GM19099 (cell line): ENCODE results near the gene TTLL12.
A peak's percentile ranks its signal among the peaks of the same experiment; 100 is the strongest.

ENCODE experiments used
- POLR2A ChIP-seq: IDR thresholded peaks from 3 replicates; pipeline ENCODE4 v1.6.1; 2011; ENCODE audit warnings: low read depth; ENCODE audit not compliant: insufficient read length; ENCODE audit errors: extremely low read depth

Gene TTLL12

GRCh38 chr22:43159484-43160178, 27.3 kb downstream of the TTLL12 start:
- TF ChIP-seq POLR2A: no peak

GRCh38 chr22:43158778-43159483, 28.0 kb downstream of the TTLL12 start:
- no peak for TF ChIP-seq POLR2A

DNA sequence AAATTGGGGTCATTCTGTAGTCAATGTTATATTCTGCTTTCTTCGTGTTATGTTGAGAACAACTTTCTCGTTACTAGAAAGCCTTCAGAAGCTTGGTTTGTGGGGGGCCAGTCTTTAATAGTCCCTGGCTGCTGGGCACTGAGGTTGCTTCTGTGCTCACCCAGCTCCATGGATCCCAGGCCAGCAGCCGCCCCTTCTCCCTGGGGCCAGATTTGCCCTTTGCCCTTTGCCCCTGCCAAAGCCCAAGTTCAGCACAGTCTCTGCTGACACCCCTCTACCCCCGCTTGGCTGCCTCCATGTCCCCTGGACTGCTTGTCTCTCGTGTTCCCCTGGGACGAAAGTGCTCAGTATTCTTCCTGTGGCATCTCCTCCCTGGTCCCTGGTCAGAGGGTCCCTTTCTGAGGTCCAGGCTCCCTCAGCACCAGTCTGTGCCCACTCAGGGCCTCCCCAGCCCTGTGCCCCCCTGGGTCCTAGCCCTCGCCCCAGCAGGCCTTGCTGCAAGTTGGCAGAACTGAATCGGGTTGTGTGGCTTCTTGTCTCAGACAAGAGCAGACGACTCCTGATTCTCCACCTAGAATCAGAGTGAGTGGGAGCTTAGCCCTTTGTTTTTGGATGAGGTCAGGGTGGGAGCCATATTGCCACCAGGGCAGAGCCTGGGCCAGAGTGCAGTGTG, 28.9 kb downstream of the TTLL12 start:
- TF ChIP-seq POLR2A: no peak

DNA sequence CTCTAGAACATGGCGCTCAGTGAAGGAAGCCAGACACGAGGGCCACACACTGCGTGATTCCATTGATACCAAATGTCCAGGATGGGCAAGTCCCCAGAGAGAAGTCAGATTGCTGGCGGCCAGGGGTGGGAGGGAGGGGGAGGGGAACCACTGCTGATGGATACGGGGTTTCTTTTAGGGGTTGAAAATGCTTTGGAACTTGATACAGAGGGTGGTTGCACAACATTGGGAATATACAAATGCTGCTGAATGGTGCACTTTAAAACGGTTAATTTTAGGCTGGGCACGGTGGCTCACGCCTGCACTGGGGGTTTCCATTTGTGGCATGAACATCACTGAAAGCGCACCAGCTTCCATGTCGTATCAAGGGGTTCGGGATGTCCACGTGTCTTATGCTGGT, 30.5 kb downstream of the TTLL12 start:
- no peak for TF ChIP-seq POLR2A

- no peak for TF ChIP-seq POLR2A
These were observed 31.1 kb downstream of the TTLL12 start for GRCh38 chr22:43155789-43156188.

GRCh38 chr22:43154887-43155536, 31.9 kb downstream of the TTLL12 start:
- no peak for TF ChIP-seq POLR2A

- no peak for TF ChIP-seq POLR2A
These were observed 33.0 kb downstream of the TTLL12 start for GRCh38 chr22:43153899-43154298.

GRCh38 chr22:43152357-43153071, 34.4 kb downstream of the TTLL12 start:
- no peak for TF ChIP-seq POLR2A

GRCh38 chr22:43152003-43152356, 35.0 kb downstream of the TTLL12 start:
- TF ChIP-seq POLR2A: no peak

DNA sequence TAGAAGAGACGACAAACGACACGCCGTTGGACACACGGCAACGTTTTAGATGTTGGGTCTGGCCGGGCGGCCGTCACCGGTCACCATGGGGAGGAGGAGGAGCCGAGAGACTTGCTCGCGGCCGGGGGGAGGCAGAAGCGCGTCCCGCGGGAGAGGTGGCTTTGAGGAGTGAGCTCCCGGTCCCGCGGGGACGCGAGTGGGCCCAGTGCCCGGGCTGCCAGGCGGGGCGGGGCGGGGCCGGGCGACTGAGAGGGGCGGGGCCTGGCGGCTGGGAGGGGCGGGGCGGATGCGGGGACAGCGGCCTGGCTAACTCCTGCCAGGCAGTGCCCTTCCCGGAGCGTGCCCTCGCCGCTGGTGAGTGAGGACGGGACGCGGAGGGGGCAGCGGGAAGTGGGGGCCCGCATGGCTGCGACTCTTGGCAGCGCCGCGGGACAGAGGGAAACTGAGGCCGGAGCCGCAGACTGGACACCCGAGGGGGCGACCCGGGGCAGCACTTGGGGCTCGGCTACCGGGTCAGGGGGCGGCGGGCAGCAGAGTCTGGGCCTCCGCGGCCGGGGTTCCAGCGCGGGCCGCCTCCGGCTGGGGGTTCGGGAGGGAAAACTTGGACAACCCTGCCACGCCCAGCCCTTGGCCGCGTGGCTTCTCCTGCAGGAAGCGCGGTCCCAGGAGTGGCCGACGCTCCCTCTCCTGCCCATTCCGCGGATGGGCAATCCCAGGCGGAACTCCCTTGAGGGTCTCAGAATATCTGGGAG, 35.5 kb downstream of the TTLL12 start, which contains the start of gene TSPO:
Gene TSPO (plus strand): TSS at position 309 of the 752 bp plus-strand sequence. CDS start 7,680 bp downstream, outside the sequence.
- peak; percentile 31 for TF ChIP-seq POLR2A

- TF ChIP-seq POLR2A: no peak
These were observed 36.2 kb downstream of the TTLL12 start for GRCh38 chr22:43150731-43151206.

GRCh38 chr22:43148581-43148980, 38.4 kb downstream of the TTLL12 start:
- no peak for TF ChIP-seq POLR2A

GRCh38 chr22:43147821-43148220, 39.1 kb downstream of the TTLL12 start:
- TF ChIP-seq POLR2A: no peak

DNA sequence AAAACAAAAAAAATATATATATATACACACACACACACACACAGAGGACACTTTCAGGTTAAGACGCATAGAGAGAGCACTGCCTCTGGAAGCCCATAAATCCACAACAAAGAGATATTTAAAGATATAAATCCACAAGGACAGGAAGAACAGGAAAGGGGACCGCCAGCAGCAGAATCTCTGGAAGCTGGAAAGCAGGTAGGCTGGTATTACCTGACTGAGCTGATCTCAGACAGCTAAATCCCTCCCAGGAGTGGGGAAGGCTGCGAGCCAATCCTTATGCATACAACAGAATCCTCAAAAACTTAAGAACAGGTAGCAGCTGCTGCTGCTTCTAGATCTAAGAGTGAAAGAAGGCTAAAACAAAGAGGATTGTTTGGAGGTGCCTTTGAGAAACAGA, 42.0 kb downstream of the TTLL12 start:
- no peak for TF ChIP-seq POLR2A
